Suprapubic skin (tissue), 4 donors: Measurements from ENCODE around the gene FOS.

ENCODE experiments used
- CTCF ChIP-seq, 2 donors: fragments of 200-600 bp in 1 of 2; fragments of 450-650 bp in 1 of 2; sonication (generic) in 1 of 2; IDR thresholded peaks; one replicate each; pipeline ENCODE4 v1.5.1; 2016 to 2019; ENCODE audit warnings: antibody characterized with exemption in 2 of 2, mild to moderate bottlenecking in 1 of 2, moderate library complexity in 1 of 2
- POLR2A ChIP-seq, 2 donors: fragments of 450-650 bp; IDR thresholded peaks; one replicate each; pipeline ENCODE4 v1.6.1; 2017; ENCODE audit warnings: antibody characterized with exemption in 2 of 2, mild to moderate bottlenecking in 2 of 2, moderate library complexity in 2 of 2
- POLR2AphosphoS5 ChIP-seq, 3 donors: sonication (generic); formaldehyde crosslinking; IDR thresholded peaks; one replicate each; pipeline ENCODE4 v1.6.1; 2017; ENCODE audit warnings: antibody characterized with exemption in 3 of 3

GRCh38 chr14:75312341-75312740 lies 33.7 kb downstream of the FOS start:
- TF ChIP-seq CTCF (IDR thresholded peaks at IDR 0.05) (no peak), POLR2A (IDR thresholded peaks at IDR 0.05) (no peak), POLR2AphosphoS5 (IDR thresholded peaks at IDR 0.05) (no peak)
